Measurements from ENCODE around the gene SOAT1. TPM values are rescaled to one million over a fixed set of nuclear protein-coding genes. Genes with fewer than 3 reads are reported as not detected.
"Not testable (repeated sequence)": the region's sequence is repeated elsewhere in the genome, so short reads cannot be mapped to it uniquely, and the experiment has no call there.

SOAT1 gene
- total and polyA plus RNA-seq, 7 donors, result 2.4 to 14.7 (median 13.2) TPM

GRCh38 chr1:179385510-179385909 is 91.9 kb downstream of the SOAT1 start:
- no peak overlapping the region for H3K4me3 ChIP-seq
- no peaks in the 10 kb centered on the region for H3K36me3 ChIP-seq
- no peaks in the 10 kb centered on the region for H3K9me3 ChIP-seq
- no peaks in the 10 kb centered on the region for H3K27me3 ChIP-seq
- no peak for TF ChIP-seq EP300 (IDR thresholded peaks at IDR 0.05)
- TF ChIP-seq POLR2A (IDR thresholded peaks at IDR 0.05), result no peak
- no peak for TF ChIP-seq POLR2AphosphoS5 (IDR thresholded peaks at IDR 0.05)
- TF ChIP-seq, protein P1, sequence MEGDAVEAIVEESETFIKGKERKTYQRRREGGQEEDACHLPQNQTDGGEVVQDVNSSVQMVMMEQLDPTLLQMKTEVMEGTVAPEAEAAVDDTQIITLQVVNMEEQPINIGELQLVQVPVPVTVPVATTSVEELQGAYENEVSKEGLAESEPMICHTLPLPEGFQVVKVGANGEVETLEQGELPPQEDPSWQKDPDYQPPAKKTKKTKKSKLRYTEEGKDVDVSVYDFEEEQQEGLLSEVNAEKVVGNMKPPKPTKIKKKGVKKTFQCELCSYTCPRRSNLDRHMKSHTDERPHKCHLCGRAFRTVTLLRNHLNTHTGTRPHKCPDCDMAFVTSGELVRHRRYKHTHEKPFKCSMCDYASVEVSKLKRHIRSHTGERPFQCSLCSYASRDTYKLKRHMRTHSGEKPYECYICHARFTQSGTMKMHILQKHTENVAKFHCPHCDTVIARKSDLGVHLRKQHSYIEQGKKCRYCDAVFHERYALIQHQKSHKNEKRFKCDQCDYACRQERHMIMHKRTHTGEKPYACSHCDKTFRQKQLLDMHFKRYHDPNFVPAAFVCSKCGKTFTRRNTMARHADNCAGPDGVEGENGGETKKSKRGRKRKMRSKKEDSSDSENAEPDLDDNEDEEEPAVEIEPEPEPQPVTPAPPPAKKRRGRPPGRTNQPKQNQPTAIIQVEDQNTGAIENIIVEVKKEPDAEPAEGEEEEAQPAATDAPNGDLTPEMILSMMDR (IDR thresholded peaks at IDR 0.05), result no peak
- H3K4me1 ChIP-seq, result no peaks in the 10 kb centered on the region
- no peak for DNase-seq
- 94 to 96% methylated on average over 1 of the region's 1 CpG for WGBS, 2 donors
- H3K27ac ChIP-seq, result no peak overlapping the region
- intact Hi-C loops (cut with DNase I), result no loop called here

DNA sequence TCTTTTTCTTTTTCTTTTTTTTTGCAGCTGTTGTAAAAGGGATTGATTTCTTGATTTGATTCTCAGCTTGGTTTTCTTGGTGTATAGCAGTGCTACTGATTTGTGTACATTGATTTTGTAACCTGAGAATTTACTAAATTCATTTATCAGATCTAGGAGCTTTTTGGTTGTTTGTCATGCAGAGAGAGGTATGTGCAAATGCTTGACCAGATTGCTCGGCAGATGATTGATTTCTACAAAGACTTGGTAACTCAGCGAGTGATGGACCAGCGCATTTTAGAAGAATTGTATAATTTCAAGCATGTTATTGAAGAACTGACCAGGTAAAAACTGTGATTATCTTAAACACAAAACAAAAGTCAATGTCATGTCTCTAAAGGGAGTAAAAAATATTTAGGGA is 100.1 kb downstream of the SOAT1 start:
- H3K4me3 ChIP-seq, result no peak overlapping the region
- peaks cover 0 to 7% (median 1%) of the 10 kb centered on the region in 4 donors for H3K9me3 ChIP-seq
- no peaks in the 10 kb centered on the region for H3K27me3 ChIP-seq
- no peaks in the 10 kb centered on the region for H3K4me1 ChIP-seq
- no peaks in the 10 kb centered on the region for H3K36me3 ChIP-seq
- H3K27ac ChIP-seq, result no peak overlapping the region
- DNase-seq, result no peak
- intact Hi-C loops (cut with DNase I), result no loop called here
- 95 to 96% methylated on average over 3 of the region's 3 CpGs for WGBS, 2 donors
- TF ChIP-seq EP300 (IDR thresholded peaks at IDR 0.05) (no peak), POLR2AphosphoS5 (IDR thresholded peaks at IDR 0.05) (no peak), POLR2A (IDR thresholded peaks at IDR 0.05) (no peak)
- TF ChIP-seq, protein P1 (IDR thresholded peaks at IDR 0.05), result no peak

DNA sequence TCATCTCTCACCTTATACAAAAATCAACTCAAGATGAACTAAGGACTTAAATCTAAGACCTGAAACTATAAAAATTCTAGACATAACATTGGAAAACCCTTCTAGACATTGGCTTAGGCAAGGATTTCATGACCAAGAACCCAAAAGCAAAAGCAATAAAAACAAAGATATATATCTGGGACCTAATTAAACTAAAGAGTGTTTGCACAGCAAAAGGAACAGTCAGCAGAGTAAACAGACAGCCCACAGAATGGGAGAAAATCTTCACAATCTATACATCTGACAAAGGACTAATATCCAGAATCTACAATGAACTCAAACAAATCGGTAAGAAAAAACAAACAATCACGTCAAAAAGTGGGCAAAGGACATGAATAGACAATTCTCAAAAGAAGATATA is 105.8 kb downstream of the SOAT1 start:
- intact Hi-C loops (cut with DNase I); H3K9me3 ChIP-seq: not testable (repeated sequence)

More for the DNA sequence above, 105.8 kb downstream of the SOAT1 start:
- not testable (repeated sequence) for H3K4me1 ChIP-seq, H3K36me3 ChIP-seq, H3K4me3 ChIP-seq, H3K27me3 ChIP-seq, DNase-seq, H3K27ac ChIP-seq
- 52 to 83% methylated on average over 2 of the region's 2 CpGs for WGBS, 2 donors

Small RNA genes within 50 kb of the gene (small RNA-seq; reads per million reads assigned to genes)
- 0 reads per million in 3 donors for gene AL512326.2

Other genes with a start within 250 kb of the SOAT1 start
- 10 to 100 TPM; 38.8 to 53.5 (median 39.9) TPM for gene TOR3A, start 211.7 kb upstream of the SOAT1 start, total RNA-seq
- 10 to 100 TPM in 2 of 3 donors, 1 to 10 TPM in 1; 8.3 to 37.1 (median 12.0) TPM for gene TOR3A, start 211.7 kb upstream of the SOAT1 start, polyA plus RNA-seq
- 10 to 100 TPM; 10.3 to 32.6 (median 15.0) TPM for gene ABL2, start 64.1 kb upstream of the SOAT1 start, total RNA-seq
- 1 to 10 TPM; 1.2 to 4.4 (median 1.6) TPM for gene ABL2, start 64.1 kb upstream of the SOAT1 start, polyA plus RNA-seq
- 1 to 10 TPM in 1 of 4 donors, under 1 TPM in 2, not detected in 1; 0.14 to 2.5 (median 0.36) TPM for gene AXDND1, start 72.2 kb downstream of the SOAT1 start, total RNA-seq
- 10 to 100 TPM in 1 of 3 donors, 1 to 10 TPM in 2; 2.4 to 19.2 (median 5.1) TPM for gene AXDND1, start 72.2 kb downstream of the SOAT1 start, polyA plus RNA-seq

Measured in sigmoid colon (tissue), 7 donors.